IMR-90 (cell line): ENCODE results near the gene RSF1. TPM values are rescaled to one million over a fixed set of nuclear protein-coding genes. Genes with fewer than 3 reads are reported as not detected.

Experiments used
- ATAC-seq: fragments of 200-7000 bp; cut with Tn5 transposase; 2 replicates; pipeline ENCODE4 v1.9.1; 2020; ENCODE audit warnings: low read depth, mild to moderate bottlenecking, moderate library complexity
- BruUV-seq: library from RNA; stranded (reverse); fragments of 400-500 nt; replicated peaks from 2 replicates; lab custom pipeline; 2021; lab: Mats Ljungman, UMichigan
- CTCF ChIA-PET: fragments of 300-600 bp; formaldehyde crosslinking; extraction: SDS; loops from one replicate; lab custom pipeline; 2021; ENCODE audit warnings: antibody characterized with exemption; lab: Yijun Ruan, JAX
- POLR2A ChIA-PET: fragments of 300-600 bp; sonication (Branson Sonifier 250); formaldehyde crosslinking; loops from one replicate; lab custom pipeline; 2022; ENCODE audit warnings: antibody characterized with exemption; ENCODE audit not compliant: unreplicated experiment; lab: Charles Lee
- DNase-seq: peaks from one replicate; pipeline ENCODE4 v3.0.0; 2013
- H2AFZ ChIP-seq: replicated peaks from 2 replicates; pipeline ENCODE3; 2013; ENCODE audit warnings: low read length, mild to moderate bottlenecking; ENCODE audit not compliant: poor library complexity
- H2AK5ac ChIP-seq: 2 replicates; pipeline ENCODE4 v1.6.1; 2013; ENCODE audit warnings: low read depth, low read length, inconsistent platforms
- H2AK9ac ChIP-seq: replicated peaks from 2 replicates; pipeline ENCODE3; 2013; ENCODE audit warnings: mild to moderate bottlenecking, low read depth, low read length, moderate library complexity; ENCODE audit not compliant: poor library complexity
- H2BK120ac ChIP-seq: 2 replicates; pipeline ENCODE4 v1.6.1; 2013; ENCODE audit warnings: low read depth, low read length, inconsistent platforms
- H2BK15ac ChIP-seq: 3 replicates; pipeline ENCODE4 v1.6.1; 2013; ENCODE audit warnings: low read depth, low read length, inconsistent platforms
- H2BK20ac ChIP-seq: 2 replicates; pipeline ENCODE4 v1.6.1; 2013; ENCODE audit warnings: low read depth, mild to moderate bottlenecking, inconsistent platforms, low read length, moderate library complexity
- H2BK5ac ChIP-seq: 2 replicates; pipeline ENCODE4 v1.6.1; 2013; ENCODE audit warnings: mild to moderate bottlenecking, low read depth, low read length, inconsistent platforms; ENCODE audit not compliant: poor library complexity, severe bottlenecking
- H3K14ac ChIP-seq: replicated peaks from 2 replicates; pipeline ENCODE4 v1.6.1; 2013; ENCODE audit warnings: low read depth, low read length, inconsistent platforms
- H3K18ac ChIP-seq: 2 replicates; pipeline ENCODE4 v1.6.1; 2013; ENCODE audit warnings: low read depth, low read length, control low read depth
- H3K23ac ChIP-seq: 2 replicates; pipeline ENCODE4 v1.6.1; 2013; ENCODE audit warnings: low read depth, low read length, inconsistent platforms
- H3K27ac ChIP-seq: 2 replicates; pipeline ENCODE4 v1.5.1; 2013; ENCODE audit warnings: mild to moderate bottlenecking, control low read depth, low read length; ENCODE audit not compliant: insufficient read depth
- H3K27me3 ChIP-seq: 2 replicates; pipeline ENCODE4 v1.6.1; 2013; ENCODE audit warnings: low read length; ENCODE audit not compliant: control insufficient read depth, insufficient read depth
- H3K36me3 ChIP-seq: 2 replicates; pipeline ENCODE4 v1.6.1; 2013; ENCODE audit warnings: low read length, mixed read lengths; ENCODE audit not compliant: control insufficient read depth, insufficient read depth
- H3K4ac ChIP-seq: 2 replicates; pipeline ENCODE4 v1.6.1; 2013; ENCODE audit warnings: low read depth, low read length, inconsistent platforms
- H3K4me1 ChIP-seq: 2 replicates; pipeline ENCODE4 v1.6.1; 2013; ENCODE audit warnings: low read length, mixed read lengths; ENCODE audit not compliant: control insufficient read depth, insufficient read depth
- H3K4me2 ChIP-seq: 2 replicates; pipeline ENCODE4 v1.6.1; 2013; ENCODE audit warnings: low read depth, mild to moderate bottlenecking, control low read depth, low read length, moderate library complexity
- H3K4me3 ChIP-seq: 2 replicates; pipeline ENCODE4 v1.5.1; 2013; ENCODE audit warnings: low read depth, mild to moderate bottlenecking, control low read depth, low read length, moderate library complexity; ENCODE audit not compliant: insufficient read depth
- H3K56ac ChIP-seq: 2 replicates; pipeline ENCODE4 v1.6.1; 2013; ENCODE audit warnings: low read length, inconsistent platforms; ENCODE audit not compliant: insufficient read depth; ENCODE audit errors: extremely low read depth
- H3K79me1 ChIP-seq, 2 experiments: 2 replicates each; pipeline ENCODE4 v1.6.1; 2013; ENCODE audit warnings: low read length in 2 of 2, inconsistent platforms in 1 of 2, low read depth in 1 of 2
- H3K9ac ChIP-seq: 2 replicates; pipeline ENCODE4 v1.6.1; 2013; ENCODE audit warnings: low read depth, low read length, control low read depth
- H3K9me1 ChIP-seq: 2 replicates; pipeline ENCODE4 v1.6.1; 2013; ENCODE audit warnings: low read length, inconsistent platforms; ENCODE audit not compliant: insufficient read depth
- H3K9me3 ChIP-seq: 2 replicates; pipeline ENCODE4 v1.6.1; 2013; ENCODE audit warnings: low read length; ENCODE audit not compliant: control insufficient read depth, insufficient read depth
- H4K20me1 ChIP-seq: 2 replicates; pipeline ENCODE4 v1.6.1; 2013; ENCODE audit warnings: low read length, inconsistent platforms; ENCODE audit not compliant: insufficient read depth
- H4K5ac ChIP-seq: 2 replicates; pipeline ENCODE4 v1.6.1; 2013; ENCODE audit warnings: mild to moderate bottlenecking, low read depth, low read length, control low read depth
- H4K8ac ChIP-seq, 2 experiments: 2 replicates each; pipeline ENCODE4 v1.6.1; 2013; ENCODE audit warnings: low read depth in 2 of 2, low read length in 2 of 2, control low read depth in 1 of 2, inconsistent platforms in 1 of 2
- H4K91ac ChIP-seq: 2 replicates; pipeline ENCODE4 v1.6.1; 2013; ENCODE audit warnings: low read depth, low read length, inconsistent platforms; ENCODE audit not compliant: insufficient read depth
- CEBPB ChIP-seq: IDR thresholded peaks from 2 replicates; pipeline ENCODE4 v1.6.1; 2012; ENCODE audit warnings: low read depth, low read length, improper control_type of control experiment
- ELK1 ChIP-seq: fragments of 150-350 bp; IDR thresholded peaks from 2 replicates; pipeline ENCODE4 v1.6.1; 2016; ENCODE audit warnings: low read depth, mild to moderate bottlenecking, low read length, moderate library complexity, borderline replicate concordance
- MAZ ChIP-seq: IDR thresholded peaks from 2 replicates; pipeline ENCODE4 v1.6.1; 2012; ENCODE audit warnings: low read depth, mild to moderate bottlenecking, low read length, improper control_type of control experiment, moderate library complexity, borderline replicate concordance
- MXI1 ChIP-seq: IDR thresholded peaks from 2 replicates; pipeline ENCODE4 v1.6.1; 2012; ENCODE audit warnings: low read depth, mild to moderate bottlenecking, low read length, moderate library complexity, borderline replicate concordance
- WGBS, 2 experiments: methylation state at CpG; one replicate each; pipeline versions ENCODE4 v1.1.5 to v1.1.7; 2013; ENCODE audit warnings: missing lambda C conversion rate in 2 of 2; ENCODE audit not compliant: insufficient read length in 1 of 2; ENCODE audit errors: extremely low coverage in 2 of 2; 5-methylcytosine and 5-hydroxymethylcytosine counted together
- dilution Hi-C: fragments of 300-500 bp; cut with HindIII; formaldehyde crosslinking; loops from one replicate; pipeline ENCODE4 v1.14.3; 2018; ENCODE audit warnings: low sequenced_read_pairs; ENCODE audit not compliant: unreplicated experiment
- in situ Hi-C: fragments of 300-500 bp; cut with MboI; formaldehyde crosslinking; loops from 3 replicates; pipeline ENCODE4 v1.14.3; 2019; ENCODE audit warnings: low sequenced_read_pairs, inconsistent platforms, mixed read lengths
- intact Hi-C: fragments of 100-400 bp; cut with micrococcal nuclease; formaldehyde crosslinking; loops from 2 replicates; pipeline ENCODE4 v1.10.0; 2022
- polyA plus RNA-seq, 3 experiments: library from polyadenylated mRNA; depleted of rRNA; stranded (reverse); fragments of >200 nt; gene quantifications; 2 replicates each; pipeline ENCODE4 v1.2.3, GENCODE V29; 2012; ENCODE audit warnings: low replicate concordance in 1 of 3
- total RNA-seq: library from RNA; depleted of rRNA; stranded (reverse); fragments of >200 nt; gene quantifications from 2 replicates; pipeline ENCODE4 v1.2.3, GENCODE V29; 2012

Gene RSF1
- total and polyA plus RNA-seq, 2 of the 4 experiments (the other 2 are of a cell fraction): 13.9 to 18.5 TPM

- Histone ChIP-seq H4K20me1 (no peaks in the 10 kb centered on the region), H3K4me1 (peaks cover 8% of the 10 kb centered on the region), H3K23ac (no peak overlapping the region), H2BK5ac (no peak overlapping the region), H4K91ac (no peak overlapping the region), H3K27me3 (no peaks in the 10 kb centered on the region), H3K18ac (no peak overlapping the region), H3K79me1 (no peaks in the 10 kb centered on the region), H3K4ac (no peak overlapping the region), H3K4me3 (no peak overlapping the region), H4K5ac (no peak overlapping the region), H4K8ac (no peak overlapping the region), H3K9ac (no peak overlapping the region), H3K9me1 (no peaks in the 10 kb centered on the region; the same call in 1 of the 2 replicates), H2BK120ac (no peak overlapping the region), H2AFZ (no peak overlapping the region), H3K14ac (no peak overlapping the region), H2AK5ac (no peak overlapping the region), H3K27ac (no peak overlapping the region), H3K56ac (no peak overlapping the region), H2AK9ac (no peak overlapping the region), H2BK20ac (no peak overlapping the region), H2BK15ac (no peak overlapping the region), H3K36me3 (peaks cover 6% of the 10 kb centered on the region), H3K9me3 (no peaks in the 10 kb centered on the region), H3K4me2 (no peak overlapping the region)
- no CpG with 5 or more reads among the region's 1 CpG for WGBS, 2 experiments
- POLR2A ChIA-PET: interaction anchor here (0.5 kb wide), 1 partner anchor 168 kb away, joined by 3 read pairs; no protein-coding TSS in a partner anchor
- DNase-seq (no peak), ATAC-seq (no peak)
- in situ Hi-C loops: no loop called here
- TF ChIP-seq MAZ (no peak), MXI1 (no peak), CEBPB (no peak), ELK1 (no peak)
- intact Hi-C loops: no loop called here
- no TSS peak for BruUV-seq
- dilution Hi-C loops: no loop called here
- CTCF ChIA-PET: no interaction called here
These were observed 159.6 kb downstream of the RSF1 start for GRCh38 chr11:77660947-77661346.
